ENCODE results near the gene CCDC50. TPM values are rescaled to one million over a fixed set of nuclear protein-coding genes. Genes with fewer than 3 reads are reported as not detected.

CCDC50 gene
- total RNA-seq, 1 experiment from 2014 or later, result 21.0 TPM

- Histone ChIP-seq H3K18ac (ENCODE audit: insufficient read length, low read depth, low read length) (no peak overlapping the region), H2BK15ac (ENCODE audit: low read depth, low read length) (no peak overlapping the region), H3K23me2 (ENCODE audit: insufficient read length, low read depth, low read length, poor library complexity, severe bottlenecking) (no peaks in the 10 kb centered on the region), H3K79me2 (ENCODE audit: insufficient read depth, low read length) (no peaks in the 10 kb centered on the region), H4K20me1 (ENCODE audit: control insufficient read depth, insufficient read depth, insufficient read length) (no peaks in the 10 kb centered on the region), H3K79me1 (ENCODE audit: insufficient read depth, low read depth, low read length, poor library complexity, severe bottlenecking) (no peaks in the 10 kb centered on the region), H3K4me1 (ENCODE audit: insufficient read depth, low read length) (no peaks in the 10 kb centered on the region; the same call in 1 of the 2 replicates), H3K27me3 (ENCODE audit: insufficient read depth, low read length) (no peaks in the 10 kb centered on the region), H3K4ac (ENCODE audit: low read depth, low read length) (no peak overlapping the region), H3K4me2 (ENCODE audit: insufficient read depth, insufficient read length, low read length) (no peak overlapping the region), H3K23ac (ENCODE audit: insufficient read length, low read depth, low read length) (no peak overlapping the region), H3T11ph (ENCODE audit: low read length) (no peak overlapping the region), H4K5ac (ENCODE audit: insufficient read length, low read depth, low read length) (no peak overlapping the region), H4K91ac (ENCODE audit: insufficient read length, low read depth, low read length) (no peak overlapping the region), H2BK120ac (ENCODE audit: low read depth, low read length, poor library complexity, severe bottlenecking) (no peak overlapping the region), H2BK12ac (ENCODE audit: insufficient read length, low read depth, low read length) (no peak overlapping the region), H3K27ac (ENCODE audit: insufficient read length, low read depth, low read length) (no peak overlapping the region), H2AFZ (ENCODE audit: low read length) (no peak overlapping the region), H2AK5ac (ENCODE audit: insufficient read length, low read length) (no peak overlapping the region), H3K14ac (ENCODE audit: insufficient read depth, low read length) (no peak overlapping the region), H3K56ac (ENCODE audit: insufficient read length, low read depth, low read length) (no peak overlapping the region), H2BK5ac (ENCODE audit: insufficient read length, low read length) (no peak overlapping the region), H4K8ac (replicated peaks; ENCODE audit: insufficient read length, low read depth, low read length) (no peak overlapping the region), H2BK20ac (ENCODE audit: low read depth, low read length, poor library complexity, severe bottlenecking) (no peak overlapping the region), H3K9ac (ENCODE audit: extremely low read depth, insufficient read length, low read length) (no peak overlapping the region), H3K9me3 (ENCODE audit: control insufficient read depth, low read depth, low read length) (no peaks in the 10 kb centered on the region)
- Mint-ChIP-seq H3K9me3 (no peaks in the 10 kb centered on the region), H3K27me3 (ENCODE audit: low read depth) (no peaks in the 10 kb centered on the region), H3K4me1 (peaks cover 13 to 15% of the 10 kb centered on the region in 2 experiments), H3K4me3 (no peak overlapping the region), H3K36me3 (ENCODE audit: insufficient read depth in 1 of 3, low read depth in 3 of 3) (no peaks in the 10 kb centered on the region), H3K27ac (no peak overlapping the region)
- no peak for TF ChIP-seq CTCF (conservative IDR thresholded peaks at IDR 0.05)
- DNase-seq, result no peak
- WGBS (ENCODE audit: extremely low coverage, insufficient read length, low lambda C conversion rate), result no CpG with 5 or more reads among the region's 4 CpGs
These were observed 22.8 kb upstream of the CCDC50 start for GRCh38 chr3:191306428-191306827.

All from H9 (cell line).